ENCODE results near the gene MYT1. TPM values are rescaled to one million over a fixed set of nuclear protein-coding genes. Genes with fewer than 3 reads are reported as not detected.
"Not testable (repeated sequence)": the region's sequence is repeated elsewhere in the genome, so short reads cannot be mapped to it uniquely, and the experiment has no call there.

The MYT1 gene
- total and polyA plus RNA-seq, 2 experiments from 2014 or later = 0.03 to 0.06 TPM

DNA sequence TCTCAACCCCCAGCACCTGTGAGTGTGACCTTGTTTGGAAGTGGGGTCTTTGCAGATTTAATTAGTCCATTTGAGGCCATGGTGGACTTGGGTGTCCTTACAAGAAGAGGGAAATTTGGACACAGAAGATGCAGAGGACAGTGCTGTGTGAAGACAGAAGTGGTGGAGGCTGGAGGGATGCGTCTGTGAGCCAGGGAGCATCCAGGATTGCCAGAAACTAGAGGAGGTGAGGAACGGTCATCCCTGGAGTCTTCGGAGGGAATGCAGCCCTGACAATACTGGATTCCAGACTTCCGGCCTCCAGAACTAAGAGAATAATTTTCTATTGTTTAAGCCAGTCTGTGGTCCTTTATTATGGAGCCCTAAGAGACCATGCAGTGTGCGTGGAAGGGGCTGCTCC is 34.0 kb upstream of the MYT1 start:
- Histone ChIP-seq H3K4me1 (ENCODE audit: insufficient read depth) (no peaks in the 10 kb centered on the region), H3K27me3 (peaks cover 3% of the 10 kb centered on the region), H3K9me3 (ENCODE audit: low read depth) (no peaks in the 10 kb centered on the region), H3K36me3 (replicated peaks; ENCODE audit: insufficient read depth, low read depth) (no peaks in the 10 kb centered on the region), H2AFZ (no peak overlapping the region), H3K4me2 (no peak overlapping the region), H3K9me2 (replicated peaks; ENCODE audit: insufficient read depth) (no peaks in the 10 kb centered on the region), H3K27ac (no peak overlapping the region), H3K79me2 (no peaks in the 10 kb centered on the region), H4K20me1 (ENCODE audit: insufficient read depth, poor library complexity, severe bottlenecking) (no peaks in the 10 kb centered on the region), H3K4me3 (no peak overlapping the region)
- TF ChIP-seq, protein P1, sequence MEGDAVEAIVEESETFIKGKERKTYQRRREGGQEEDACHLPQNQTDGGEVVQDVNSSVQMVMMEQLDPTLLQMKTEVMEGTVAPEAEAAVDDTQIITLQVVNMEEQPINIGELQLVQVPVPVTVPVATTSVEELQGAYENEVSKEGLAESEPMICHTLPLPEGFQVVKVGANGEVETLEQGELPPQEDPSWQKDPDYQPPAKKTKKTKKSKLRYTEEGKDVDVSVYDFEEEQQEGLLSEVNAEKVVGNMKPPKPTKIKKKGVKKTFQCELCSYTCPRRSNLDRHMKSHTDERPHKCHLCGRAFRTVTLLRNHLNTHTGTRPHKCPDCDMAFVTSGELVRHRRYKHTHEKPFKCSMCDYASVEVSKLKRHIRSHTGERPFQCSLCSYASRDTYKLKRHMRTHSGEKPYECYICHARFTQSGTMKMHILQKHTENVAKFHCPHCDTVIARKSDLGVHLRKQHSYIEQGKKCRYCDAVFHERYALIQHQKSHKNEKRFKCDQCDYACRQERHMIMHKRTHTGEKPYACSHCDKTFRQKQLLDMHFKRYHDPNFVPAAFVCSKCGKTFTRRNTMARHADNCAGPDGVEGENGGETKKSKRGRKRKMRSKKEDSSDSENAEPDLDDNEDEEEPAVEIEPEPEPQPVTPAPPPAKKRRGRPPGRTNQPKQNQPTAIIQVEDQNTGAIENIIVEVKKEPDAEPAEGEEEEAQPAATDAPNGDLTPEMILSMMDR (IDR thresholded peaks at IDR 0.05; ENCODE audit: poor library complexity) = no peak
- TF ChIP-seq EZH2phosphoT487 (IDR thresholded peaks at IDR 0.05; ENCODE audit: low read depth, severe bottlenecking, unreplicated experiment) (no peak), EZH2 (IDR thresholded peaks at IDR 0.05; ENCODE audit: borderline replicate concordance) (no peak)
- WGBS (ENCODE audit: low lambda C conversion rate, missing lambda C conversion rate) = 81% methylated on average over 5 of the region's 5 CpGs
- no peak for DNase-seq (ENCODE audit: low spot score)

DNA sequence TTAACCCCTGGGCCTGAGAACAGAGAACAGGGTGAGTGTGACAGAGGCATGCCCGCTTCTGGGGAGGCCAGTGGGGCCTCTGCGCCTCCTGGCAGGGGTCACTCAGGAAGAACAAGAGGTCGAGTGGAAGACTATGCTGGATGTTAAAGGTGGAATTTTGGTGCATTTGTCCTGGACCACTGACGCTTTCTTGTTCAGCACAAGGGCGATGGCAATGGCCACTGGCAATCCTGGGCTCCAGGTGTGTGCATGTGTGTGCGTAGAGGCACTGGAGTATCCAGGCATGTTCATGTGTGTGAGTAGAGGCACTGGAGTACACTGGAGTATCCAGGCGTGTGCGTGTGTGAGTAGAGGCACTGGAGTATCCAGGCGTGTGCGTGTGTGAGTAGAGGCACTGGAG is 33.4 kb upstream of the MYT1 start:
- DNase-seq (ENCODE audit: low spot score) = no peak
- H3K27ac ChIP-seq = no peak overlapping the region
- H3K36me3 ChIP-seq (replicated peaks; ENCODE audit: insufficient read depth, low read depth) = no peaks in the 10 kb centered on the region
- H3K9me2 ChIP-seq (replicated peaks; ENCODE audit: insufficient read depth) = no peaks in the 10 kb centered on the region
- H3K4me3 ChIP-seq = no peak overlapping the region
- no peaks in the 10 kb centered on the region for H3K4me1 ChIP-seq (ENCODE audit: insufficient read depth)
- H3K79me2 ChIP-seq = no peaks in the 10 kb centered on the region
- 91% methylated on average over 10 of the region's 10 CpGs for WGBS (ENCODE audit: low lambda C conversion rate, missing lambda C conversion rate)
- peaks cover 3% of the 10 kb centered on the region for H3K27me3 ChIP-seq
- no peaks in the 10 kb centered on the region for H3K9me3 ChIP-seq (ENCODE audit: low read depth)
- no peak overlapping the region for H2AFZ ChIP-seq
- H4K20me1 ChIP-seq (ENCODE audit: insufficient read depth, poor library complexity, severe bottlenecking) = no peaks in the 10 kb centered on the region
- no peak for TF ChIP-seq EZH2phosphoT487 (IDR thresholded peaks at IDR 0.05; ENCODE audit: low read depth, severe bottlenecking, unreplicated experiment)
- no peak for TF ChIP-seq EZH2 (IDR thresholded peaks at IDR 0.05; ENCODE audit: borderline replicate concordance)
- TF ChIP-seq, protein P1 (IDR thresholded peaks at IDR 0.05; ENCODE audit: poor library complexity) = no peak
- H3K4me2 ChIP-seq = no peak overlapping the region

DNA sequence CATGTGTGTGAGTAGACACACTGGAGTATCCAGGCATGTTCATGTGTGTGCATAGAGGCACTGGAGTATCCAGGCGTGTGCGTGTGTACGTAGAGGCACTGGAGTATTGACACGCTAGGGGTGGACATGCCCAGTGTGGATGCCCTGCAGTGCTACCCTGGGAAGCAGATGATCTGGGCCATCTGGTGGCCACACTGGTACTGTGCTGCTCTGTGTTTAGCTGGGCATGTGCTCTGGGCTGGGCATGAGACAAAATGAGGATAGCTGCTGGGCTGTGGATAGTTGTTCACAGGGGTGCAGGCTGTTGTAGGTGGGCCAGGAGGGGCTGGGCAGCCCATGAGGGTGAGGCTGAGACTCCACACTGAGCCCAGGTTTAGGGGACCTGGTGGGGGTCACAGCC is 32.8 kb upstream of the MYT1 start:
- Histone ChIP-seq H3K9me2 (replicated peaks; ENCODE audit: insufficient read depth) (no peaks in the 10 kb centered on the region), H3K36me3 (replicated peaks; ENCODE audit: insufficient read depth, low read depth) (no peaks in the 10 kb centered on the region), H4K20me1 (ENCODE audit: insufficient read depth, poor library complexity, severe bottlenecking) (no peaks in the 10 kb centered on the region), H2AFZ (no peak overlapping the region), H3K79me2 (no peaks in the 10 kb centered on the region), H3K4me3 (no peak overlapping the region), H3K4me2 (no peak overlapping the region), H3K27me3 (peaks cover 3% of the 10 kb centered on the region), H3K4me1 (ENCODE audit: insufficient read depth) (no peaks in the 10 kb centered on the region), H3K27ac (no peak overlapping the region), H3K9me3 (ENCODE audit: low read depth) (no peaks in the 10 kb centered on the region)
- 83% methylated on average over 4 of the region's 4 CpGs for WGBS (ENCODE audit: low lambda C conversion rate, missing lambda C conversion rate)
- no peak for DNase-seq (ENCODE audit: low spot score)
- TF ChIP-seq EZH2 (IDR thresholded peaks at IDR 0.05; ENCODE audit: borderline replicate concordance) (no peak), EZH2phosphoT487 (IDR thresholded peaks at IDR 0.05; ENCODE audit: low read depth, severe bottlenecking, unreplicated experiment) (no peak)
- TF ChIP-seq, protein P1 (IDR thresholded peaks at IDR 0.05; ENCODE audit: poor library complexity) = no peak

DNA sequence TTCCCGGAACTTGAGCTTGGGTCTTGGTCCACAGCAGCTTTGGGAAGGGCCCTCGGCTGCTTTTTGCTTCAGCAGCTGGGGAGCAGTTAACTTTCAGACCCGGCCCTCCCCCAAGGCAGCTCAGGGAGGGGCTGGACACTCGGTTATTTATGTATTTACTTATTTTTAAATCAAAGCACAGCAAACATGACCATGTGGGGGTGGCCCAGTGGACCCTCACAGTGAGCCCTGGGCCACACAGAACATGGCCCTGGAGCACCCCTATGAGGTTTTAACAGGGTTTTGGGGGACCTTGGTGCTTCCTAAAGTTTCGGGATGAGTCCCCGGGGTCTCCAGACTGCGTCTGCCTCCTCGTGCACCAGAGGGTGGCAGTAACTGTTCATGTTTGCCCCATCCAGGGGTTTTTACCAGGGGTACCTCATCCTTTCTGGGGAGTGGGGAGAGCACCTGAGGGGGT is 30.3 kb upstream of the MYT1 start:
- H3K27me3 ChIP-seq = no peaks in the 10 kb centered on the region
- H2AFZ ChIP-seq = no peak overlapping the region
- H3K9me2 ChIP-seq (replicated peaks; ENCODE audit: insufficient read depth) = no peaks in the 10 kb centered on the region
- no peak overlapping the region for H3K4me2 ChIP-seq
- no peak overlapping the region for H3K4me3 ChIP-seq
- no peaks in the 10 kb centered on the region for H3K36me3 ChIP-seq (replicated peaks; ENCODE audit: insufficient read depth, low read depth)
- no peaks in the 10 kb centered on the region for H3K4me1 ChIP-seq (ENCODE audit: insufficient read depth)
- no peak overlapping the region for H3K27ac ChIP-seq
- H4K20me1 ChIP-seq (ENCODE audit: insufficient read depth, poor library complexity, severe bottlenecking) = no peaks in the 10 kb centered on the region
- H3K79me2 ChIP-seq = no peaks in the 10 kb centered on the region
- DNase-seq (ENCODE audit: low spot score) = no peak
- 68% methylated on average over 8 of the region's 8 CpGs for WGBS (ENCODE audit: low lambda C conversion rate, missing lambda C conversion rate)
- no peaks in the 10 kb centered on the region for H3K9me3 ChIP-seq (ENCODE audit: low read depth)
- TF ChIP-seq, protein P1 (IDR thresholded peaks at IDR 0.05; ENCODE audit: poor library complexity) = peak; percentile 35
- TF ChIP-seq EZH2phosphoT487 (IDR thresholded peaks at IDR 0.05; ENCODE audit: low read depth, severe bottlenecking, unreplicated experiment) (no peak), EZH2 (IDR thresholded peaks at IDR 0.05; ENCODE audit: borderline replicate concordance) (no peak)

DNA sequence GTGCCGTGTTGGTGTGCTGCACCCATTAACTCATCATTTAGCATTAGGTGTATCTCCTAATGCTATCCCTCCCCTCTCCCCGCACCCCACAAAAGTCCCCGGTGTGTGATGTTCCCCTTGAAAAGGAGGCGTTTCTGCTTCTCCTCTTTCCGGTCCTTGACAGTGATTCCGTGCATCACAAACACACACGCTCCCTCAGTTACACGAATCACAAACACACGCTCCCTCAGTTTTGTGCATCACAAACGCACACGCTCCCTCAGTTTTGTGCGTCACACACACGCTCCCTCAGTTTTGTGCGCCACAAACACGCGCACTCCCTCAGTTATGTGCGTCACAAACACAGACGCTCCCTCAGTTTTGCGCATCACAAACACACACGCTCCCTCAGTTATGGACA is 29.5 kb upstream of the MYT1 start:
- H4K20me1 ChIP-seq (ENCODE audit: insufficient read depth, poor library complexity, severe bottlenecking); H3K4me2 ChIP-seq; H3K9me3 ChIP-seq (ENCODE audit: low read depth); H3K36me3 ChIP-seq (replicated peaks; ENCODE audit: insufficient read depth, low read depth); H3K4me1 ChIP-seq (ENCODE audit: insufficient read depth); H3K27ac ChIP-seq; H3K9me2 ChIP-seq (replicated peaks; ENCODE audit: insufficient read depth); H2AFZ ChIP-seq; DNase-seq (ENCODE audit: low spot score); H3K4me3 ChIP-seq; H3K27me3 ChIP-seq; H3K79me2 ChIP-seq: not testable (repeated sequence)
- WGBS (ENCODE audit: low lambda C conversion rate, missing lambda C conversion rate) = 90% methylated on average over 20 of the region's 20 CpGs

Data from hepatocyte (in vitro differentiated cells).